ENCODE data around the gene PBX4.
"Not testable (repeated sequence)": the region's sequence is repeated elsewhere in the genome, so short reads cannot be mapped to it uniquely, and the experiment has no call there.

PBX4 gene

DNA sequence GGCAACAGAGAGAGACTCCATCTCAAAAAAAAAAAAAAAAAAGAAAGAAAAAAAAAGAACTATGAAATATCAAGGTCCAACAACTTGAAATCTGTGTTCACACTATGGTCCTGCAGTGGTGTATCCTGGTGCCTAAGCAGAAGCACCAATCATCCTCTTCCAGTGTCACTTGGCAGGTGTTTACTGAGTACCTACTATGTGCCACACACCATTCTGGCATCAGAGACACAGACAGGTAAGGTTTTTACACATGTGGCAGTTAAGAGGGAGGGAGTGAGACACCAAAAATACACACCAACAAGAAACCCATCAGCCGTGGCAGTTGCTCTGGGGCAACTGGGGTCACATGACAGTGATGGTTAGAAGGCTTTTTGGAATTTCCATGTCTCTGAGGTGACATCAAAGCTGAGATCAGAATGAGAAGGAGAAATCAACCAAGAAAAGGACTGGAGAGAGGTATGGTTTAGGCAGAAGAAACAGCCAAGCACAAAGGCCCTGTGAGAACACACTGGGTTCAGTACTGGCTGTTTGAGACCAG, 17.6 kb downstream of the PBX4 start:
- DNase-seq (ENCODE audit: low spot score) (no peak), ATAC-seq (ENCODE audit: low read depth) (no peak)
- Histone ChIP-seq H3K9me3 (ENCODE audit: severe bottlenecking) (no peaks in the 10 kb centered on the region), H3K36me3 (ENCODE audit: low read depth) (no peaks in the 10 kb centered on the region), H3K27me3 (ENCODE audit: insufficient read depth, poor library complexity, severe bottlenecking) (no peaks in the 10 kb centered on the region), H3K4me1 (ENCODE audit: insufficient read depth, poor library complexity, severe bottlenecking) (peaks cover 30% of the 10 kb centered on the region), H3K27ac (ENCODE audit: poor library complexity, severe bottlenecking) (no peak overlapping the region), H3K4me3 (ENCODE audit: severe bottlenecking) (no peak overlapping the region)
- TF ChIP-seq, protein P1, sequence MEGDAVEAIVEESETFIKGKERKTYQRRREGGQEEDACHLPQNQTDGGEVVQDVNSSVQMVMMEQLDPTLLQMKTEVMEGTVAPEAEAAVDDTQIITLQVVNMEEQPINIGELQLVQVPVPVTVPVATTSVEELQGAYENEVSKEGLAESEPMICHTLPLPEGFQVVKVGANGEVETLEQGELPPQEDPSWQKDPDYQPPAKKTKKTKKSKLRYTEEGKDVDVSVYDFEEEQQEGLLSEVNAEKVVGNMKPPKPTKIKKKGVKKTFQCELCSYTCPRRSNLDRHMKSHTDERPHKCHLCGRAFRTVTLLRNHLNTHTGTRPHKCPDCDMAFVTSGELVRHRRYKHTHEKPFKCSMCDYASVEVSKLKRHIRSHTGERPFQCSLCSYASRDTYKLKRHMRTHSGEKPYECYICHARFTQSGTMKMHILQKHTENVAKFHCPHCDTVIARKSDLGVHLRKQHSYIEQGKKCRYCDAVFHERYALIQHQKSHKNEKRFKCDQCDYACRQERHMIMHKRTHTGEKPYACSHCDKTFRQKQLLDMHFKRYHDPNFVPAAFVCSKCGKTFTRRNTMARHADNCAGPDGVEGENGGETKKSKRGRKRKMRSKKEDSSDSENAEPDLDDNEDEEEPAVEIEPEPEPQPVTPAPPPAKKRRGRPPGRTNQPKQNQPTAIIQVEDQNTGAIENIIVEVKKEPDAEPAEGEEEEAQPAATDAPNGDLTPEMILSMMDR (IDR thresholded peaks at IDR 0.05; ENCODE audit: poor library complexity, severe bottlenecking), result no peak

DNA sequence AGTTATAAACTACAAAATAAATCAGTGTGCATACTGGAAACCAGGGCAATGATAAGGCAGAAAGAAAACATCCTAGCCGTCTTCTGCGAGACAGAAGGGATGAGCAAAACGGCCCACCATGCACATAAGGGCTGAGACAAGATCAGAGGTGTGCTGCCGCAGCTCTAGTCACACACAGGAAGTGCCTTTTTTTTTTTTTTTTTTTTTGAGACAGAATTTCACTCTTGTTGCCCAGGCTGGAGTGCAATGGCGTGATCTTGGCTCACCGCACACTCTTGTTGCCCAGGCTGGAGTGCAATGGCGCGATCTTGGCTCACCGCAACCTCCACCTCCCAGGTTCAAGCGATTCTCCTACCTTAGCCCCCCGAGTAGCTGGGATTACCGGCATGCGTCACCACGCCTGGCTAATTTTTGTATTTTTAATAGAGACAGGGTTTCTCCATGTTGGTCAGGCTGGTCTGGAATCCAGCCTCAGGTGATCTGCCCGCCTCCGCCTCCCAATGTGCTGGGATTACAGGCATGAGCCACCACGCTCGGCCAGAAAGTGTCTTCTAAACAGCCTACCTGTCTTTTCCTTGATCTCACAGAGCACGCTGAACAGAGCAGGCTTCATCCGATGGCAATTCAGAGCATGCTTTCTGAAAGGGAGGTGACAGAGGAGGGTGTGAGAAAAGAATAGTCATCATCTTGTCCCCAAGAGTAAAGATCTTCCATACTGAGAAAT, 19.6 kb downstream of the PBX4 start:
- ATAC-seq (ENCODE audit: low read depth); H3K9me3 ChIP-seq (ENCODE audit: severe bottlenecking); H3K4me3 ChIP-seq (ENCODE audit: severe bottlenecking); H3K27ac ChIP-seq (ENCODE audit: poor library complexity, severe bottlenecking); DNase-seq (ENCODE audit: low spot score); H3K27me3 ChIP-seq (ENCODE audit: insufficient read depth, poor library complexity, severe bottlenecking); H3K36me3 ChIP-seq (ENCODE audit: low read depth): not testable (repeated sequence)
- H3K4me1 ChIP-seq (ENCODE audit: insufficient read depth, poor library complexity, severe bottlenecking), result peaks cover 22% of the 10 kb centered on the region

DNA sequence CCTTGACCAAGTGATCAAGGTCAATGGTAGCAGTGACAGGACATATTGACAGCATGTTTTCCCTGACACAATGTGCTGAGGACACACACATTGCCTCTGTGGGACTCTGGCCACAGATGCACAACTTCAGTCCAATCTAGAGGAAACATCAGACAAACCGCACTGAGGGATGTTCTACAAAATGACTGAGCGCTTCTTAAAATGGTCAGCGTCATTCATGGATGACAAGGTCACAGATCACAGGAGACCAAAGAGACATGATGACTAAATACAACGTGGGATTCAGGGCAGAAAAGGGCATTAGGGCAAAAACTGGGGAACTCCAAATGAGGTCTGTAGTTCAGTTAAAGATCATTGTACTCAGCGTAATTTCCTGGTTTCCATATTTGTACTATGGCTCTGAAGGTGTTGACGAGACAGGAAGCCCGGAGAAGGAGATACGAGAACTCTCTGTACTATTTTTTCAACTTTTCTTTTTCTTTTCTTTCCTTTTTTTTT, 20.6 kb downstream of the PBX4 start:
- Histone ChIP-seq H3K27ac (ENCODE audit: poor library complexity, severe bottlenecking) (no peak overlapping the region), H3K4me1 (ENCODE audit: insufficient read depth, poor library complexity, severe bottlenecking) (peaks cover 14% of the 10 kb centered on the region)

DNA sequence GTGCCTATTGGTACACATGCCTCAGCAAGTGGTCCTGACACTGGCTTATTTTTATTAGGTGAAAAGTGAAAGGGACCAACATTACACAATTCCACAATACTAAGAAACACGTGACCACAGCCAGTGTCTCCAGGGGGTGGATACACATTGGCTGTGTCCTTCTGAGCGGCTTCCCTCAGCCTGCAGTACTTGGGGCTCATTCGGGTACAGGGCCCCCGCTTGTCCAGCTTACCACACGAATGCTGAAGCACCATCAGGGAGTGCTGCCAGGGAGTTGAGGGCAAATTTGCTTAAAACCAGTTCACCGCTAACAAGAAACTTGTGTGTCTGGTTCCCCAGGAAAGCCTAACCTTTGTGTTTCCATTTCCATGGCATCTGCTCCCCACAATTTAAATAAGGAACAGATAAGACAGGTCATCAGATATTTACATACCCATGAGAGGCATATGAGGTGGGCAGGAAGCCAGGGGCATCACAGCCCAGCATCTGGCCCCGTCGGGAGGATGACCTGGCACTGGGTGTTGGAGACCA, 23.3 kb downstream of the PBX4 start:
- H3K4me1 ChIP-seq (ENCODE audit: insufficient read depth, poor library complexity, severe bottlenecking), result peaks cover 19% of the 10 kb centered on the region
- no peak overlapping the region for H3K27ac ChIP-seq (ENCODE audit: poor library complexity, severe bottlenecking)
- no peaks in the 10 kb centered on the region for H3K9me3 ChIP-seq (ENCODE audit: severe bottlenecking)
- TF ChIP-seq, protein P1 (IDR thresholded peaks at IDR 0.05; ENCODE audit: poor library complexity, severe bottlenecking), result no peak
- DNase-seq (ENCODE audit: low spot score) (no peak), ATAC-seq (ENCODE audit: low read depth) (no peak)
- no peaks in the 10 kb centered on the region for H3K27me3 ChIP-seq (ENCODE audit: insufficient read depth, poor library complexity, severe bottlenecking)
- no peak overlapping the region for H3K4me3 ChIP-seq (ENCODE audit: severe bottlenecking)
- no peaks in the 10 kb centered on the region for H3K36me3 ChIP-seq (ENCODE audit: low read depth)

More for the DNA sequence above, 20.6 kb downstream of the PBX4 start:
- Histone ChIP-seq H3K36me3 (ENCODE audit: low read depth) (no peaks in the 10 kb centered on the region), H3K27me3 (ENCODE audit: insufficient read depth, poor library complexity, severe bottlenecking) (no peaks in the 10 kb centered on the region), H3K9me3 (ENCODE audit: severe bottlenecking) (no peaks in the 10 kb centered on the region), H3K4me3 (ENCODE audit: severe bottlenecking) (no peak overlapping the region)
- DNase-seq (ENCODE audit: low spot score) (no peak), ATAC-seq (ENCODE audit: low read depth) (no peak)
- TF ChIP-seq, protein P1 (IDR thresholded peaks at IDR 0.05; ENCODE audit: poor library complexity, severe bottlenecking), result no peak

DNA sequence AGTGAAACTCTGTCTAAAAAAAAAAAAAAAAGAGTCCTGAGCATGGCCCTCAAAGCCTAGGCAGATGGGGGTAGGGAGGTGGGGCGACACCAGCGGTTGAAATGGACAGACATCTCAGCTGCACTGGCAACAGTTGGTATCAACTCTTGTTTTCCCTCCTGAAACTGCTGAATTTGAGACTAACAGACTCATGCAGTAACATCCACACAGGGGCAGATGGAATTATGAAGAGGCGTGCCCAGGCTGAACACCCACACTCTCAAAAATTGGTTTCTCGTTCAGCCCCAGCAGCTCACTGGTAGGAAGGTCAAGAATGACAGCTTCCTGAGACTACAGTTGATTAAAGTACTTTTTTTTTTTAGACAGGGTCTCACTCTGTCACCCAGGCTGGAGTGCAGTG, 24.1 kb downstream of the PBX4 start:
- Histone ChIP-seq H3K4me1 (ENCODE audit: insufficient read depth, poor library complexity, severe bottlenecking) (peaks cover 19% of the 10 kb centered on the region), H3K27ac (ENCODE audit: poor library complexity, severe bottlenecking) (no peak overlapping the region), H3K4me3 (ENCODE audit: severe bottlenecking) (no peak overlapping the region), H3K9me3 (ENCODE audit: severe bottlenecking) (no peaks in the 10 kb centered on the region), H3K27me3 (ENCODE audit: insufficient read depth, poor library complexity, severe bottlenecking) (no peaks in the 10 kb centered on the region), H3K36me3 (ENCODE audit: low read depth) (no peaks in the 10 kb centered on the region)
- no peak for DNase-seq (ENCODE audit: low spot score)
- TF ChIP-seq, protein P1 (IDR thresholded peaks at IDR 0.05; ENCODE audit: poor library complexity, severe bottlenecking), result no peak
- no peak for ATAC-seq (ENCODE audit: low read depth)

All from RWPE2 (cell line).